GM23338 (cell line): ENCODE measurements around the gene DCAF5. TPM values are rescaled to one million over a fixed set of nuclear protein-coding genes. Genes with fewer than 3 reads are reported as not detected.

ENCODE experiments used
- ATAC-seq: fragments of 200-7000 bp; cut with Tn5 transposase; 3 replicates; pipeline ENCODE4 v1.9.1; 2020
- DNase-seq: peaks from one replicate; pipeline ENCODE4 v3.0.0-alpha.2; 2015; ENCODE audit warnings: low spot score
- H2AFZ ChIP-seq: fragments of 200-600 bp; sonication (generic); 2 replicates; pipeline ENCODE4 v1.8.0; 2016; ENCODE audit warnings: antibody characterized with exemption, mild to moderate bottlenecking, moderate library complexity
- H3F3A ChIP-seq: fragments of 200-600 bp; sonication (generic); replicated peaks from 2 replicates; pipeline ENCODE4 v1.8.0; 2017; ENCODE audit warnings: antibody characterized with exemption, mixed run types, low read depth
- H3K27ac ChIP-seq: fragments of 200-600 bp; sonication (generic); 2 replicates; pipeline ENCODE4 v1.6.1; 2016; ENCODE audit warnings: low read depth
- H3K27me3 ChIP-seq: fragments of 200-600 bp; sonication (generic); 2 replicates; pipeline ENCODE4 v1.8.0; 2016; ENCODE audit warnings: mild to moderate bottlenecking, mixed run types, moderate library complexity; ENCODE audit not compliant: insufficient read depth
- H3K36me3 ChIP-seq: fragments of 200-600 bp; sonication (generic); 2 replicates; pipeline ENCODE4 v1.8.0; 2016; ENCODE audit warnings: mild to moderate bottlenecking; ENCODE audit not compliant: insufficient read depth
- H3K4me1 ChIP-seq: fragments of 200-600 bp; sonication (generic); 2 replicates; pipeline ENCODE4 v1.8.0; 2016; ENCODE audit warnings: mild to moderate bottlenecking, moderate library complexity; ENCODE audit not compliant: insufficient read depth
- H3K4me2 ChIP-seq: fragments of 200-600 bp; sonication (generic); 2 replicates; pipeline ENCODE4 v1.7.1; 2017; ENCODE audit warnings: mixed run types
- H3K4me3 ChIP-seq: fragments of 200-600 bp; sonication (generic); 2 replicates; pipeline ENCODE4 v1.6.1; 2016; ENCODE audit warnings: mixed run types
- H3K79me2 ChIP-seq: fragments of 200-600 bp; sonication (generic); replicated peaks from 2 replicates; pipeline ENCODE4 v1.8.0; 2017; ENCODE audit warnings: mild to moderate bottlenecking; ENCODE audit not compliant: insufficient read depth
- H3K9me2 ChIP-seq: fragments of 200-600 bp; sonication (generic); 2 replicates; pipeline ENCODE4 v1.8.0; 2017; ENCODE audit not compliant: insufficient read depth
- H4K20me1 ChIP-seq: fragments of 200-600 bp; sonication (generic); replicated peaks from 2 replicates; pipeline ENCODE4 v1.8.0; 2017; ENCODE audit warnings: mild to moderate bottlenecking; ENCODE audit not compliant: insufficient read depth
- H3K27ac Mint-ChIP-seq: 2 replicates; pipeline ENCODE4 v1.8.0; 2020; ENCODE audit warnings: inconsistent platforms, mild to moderate bottlenecking, moderate library complexity, mixed read lengths
- H3K27me3 Mint-ChIP-seq: 3 replicates; pipeline ENCODE4 v1.8.0; 2022; ENCODE audit warnings: low read depth, mild to moderate bottlenecking, moderate library complexity, mixed read lengths, inconsistent platforms; ENCODE audit not compliant: insufficient read depth, poor library complexity
- H3K36me3 Mint-ChIP-seq: 3 replicates; pipeline ENCODE4 v1.8.0; 2021; ENCODE audit warnings: low read depth, mild to moderate bottlenecking, inconsistent platforms, moderate library complexity, mixed read lengths
- H3K4me1 Mint-ChIP-seq: 3 replicates; pipeline ENCODE4 v1.8.0; 2020; ENCODE audit warnings: mild to moderate bottlenecking, inconsistent platforms, mixed read lengths
- H3K4me3 Mint-ChIP-seq: 3 replicates; pipeline ENCODE4 v1.8.0; 2021; ENCODE audit warnings: moderate library complexity, mild to moderate bottlenecking, inconsistent platforms, mixed read lengths
- H3K9me3 Mint-ChIP-seq: 3 replicates; pipeline ENCODE4 v1.8.0; 2020; ENCODE audit warnings: moderate library complexity, mild to moderate bottlenecking, inconsistent platforms, mixed read lengths
- CREB1 ChIP-seq: fragments of 250-450 bp; sonication (Bioruptor Pico); IDR thresholded peaks from 2 replicates; pipeline ENCODE4 v1.5.0; 2020; ENCODE audit warnings: low read depth, mild to moderate bottlenecking, moderate library complexity
- CTCF ChIP-seq, 2 experiments: fragments of 200-600 bp in 1 of 2; sonication (generic) in 1 of 2; conservative IDR thresholded peaks; 2 replicates each; pipeline versions ENCODE4 v1.5.1 to v1.6.1; 2016 to 2017; ENCODE audit warnings: antibody characterized with exemption in 2 of 2, low read depth in 2 of 2, mild to moderate bottlenecking in 2 of 2, moderate library complexity in 1 of 2
- ETS1 ChIP-seq: IDR thresholded peaks from 2 replicates; pipeline ENCODE4 v1.6.1; 2016; ENCODE audit warnings: antibody characterized with exemption
- EZH2 ChIP-seq: fragments of 200-600 bp; sonication (generic); IDR thresholded peaks from one replicate; pipeline ENCODE4 v1.8.0; 2017; ENCODE audit warnings: antibody characterized with exemption, mild to moderate bottlenecking, low read depth; ENCODE audit not compliant: unreplicated experiment
- EZH2phosphoT487 ChIP-seq: fragments of 200-600 bp; sonication (generic); IDR thresholded peaks from one replicate; pipeline ENCODE4 v1.8.1; 2018; ENCODE audit warnings: antibody characterized with exemption; ENCODE audit not compliant: unreplicated experiment
- JUNB ChIP-seq: IDR thresholded peaks from one replicate; pipeline ENCODE4 v1.6.1; 2016; ENCODE audit warnings: antibody characterized with exemption; ENCODE audit not compliant: unreplicated experiment
- NANOG ChIP-seq: IDR thresholded peaks from 2 replicates; pipeline ENCODE4 v1.6.1; 2016; ENCODE audit warnings: antibody characterized with exemption, borderline replicate concordance
- POLR2AphosphoS5 ChIP-seq: IDR thresholded peaks from 2 replicates; pipeline ENCODE4 v1.6.1; 2016; ENCODE audit warnings: antibody characterized with exemption, low read depth
- REST ChIP-seq: IDR thresholded peaks from one replicate; pipeline ENCODE4 v1.6.1; 2018; ENCODE audit warnings: antibody characterized with exemption; ENCODE audit not compliant: unreplicated experiment
- STAT1 ChIP-seq: IDR thresholded peaks from one replicate; pipeline ENCODE4 v1.6.1; 2016; ENCODE audit warnings: antibody characterized with exemption; ENCODE audit not compliant: unreplicated experiment
- ZNF114 ChIP-seq: fragments of 250-450 bp; sonication (Bioruptor Pico); IDR thresholded peaks from 2 replicates; pipeline ENCODE4 v1.5.0; 2020; ENCODE audit warnings: mild to moderate bottlenecking, moderate library complexity
- ZNF331 ChIP-seq: fragments of 250-450 bp; sonication (Bioruptor Pico); IDR thresholded peaks from 2 replicates; pipeline ENCODE4 v1.5.0; 2020; ENCODE audit warnings: low read depth, mild to moderate bottlenecking, moderate library complexity
- ZNF462 ChIP-seq: fragments of 250-450 bp; sonication (Bioruptor Pico); IDR thresholded peaks from 2 replicates; pipeline ENCODE4 v1.5.0; 2020; ENCODE audit warnings: mild to moderate bottlenecking, moderate library complexity
- polyA plus RNA-seq: library from polyadenylated mRNA; unstranded; fragments of >200 nt; fragmentation: Nextera tagmentation; extraction: Ambion mirVana; gene quantifications from 2 replicates; pipeline ENCODE4 v1.2.1, GENCODE V29; 2016
- total RNA-seq: library from RNA; depleted of rRNA; stranded (reverse); fragments of >200 nt; shearing (Covaris generic); gene quantifications from 2 replicates; pipeline ENCODE4 v1.2.3, GENCODE V29; 2014

DCAF5 gene
- total and polyA plus RNA-seq, 2 experiments from 2014 or later: 14.0 to 15.2 TPM

- Histone ChIP-seq H3K9me2 (peaks cover 3% of the 10 kb centered on the region; the same call in 1 of the 2 replicates), H3K27me3 (no peaks in the 10 kb centered on the region), H3K4me3 (no peak overlapping the region), H3K4me1 (peaks cover 38% of the 10 kb centered on the region), H2AFZ (no peak overlapping the region), H3K79me2 (no peaks in the 10 kb centered on the region), H3F3A (no peaks in the 10 kb centered on the region), H3K27ac (no peak overlapping the region), H4K20me1 (no peaks in the 10 kb centered on the region), H3K4me2 (no peak overlapping the region), H3K36me3 (no peaks in the 10 kb centered on the region)
- no peak for TF ChIP-seq ETS1
- no peak for TF ChIP-seq ZNF114 (CRISPR knock-in tag)
- no peak for TF ChIP-seq NANOG
- no peak for TF ChIP-seq EZH2
- TF ChIP-seq REST: no peak
- TF ChIP-seq POLR2AphosphoS5: no peak
- no peak for TF ChIP-seq JUNB
- TF ChIP-seq STAT1: no peak
- TF ChIP-seq CREB1: no peak
- TF ChIP-seq ZNF462 (CRISPR knock-in tag): no peak
- TF ChIP-seq EZH2phosphoT487: no peak
- TF ChIP-seq CTCF (conservative IDR thresholded peaks at IDR 0.05; ENCODE audit: low read depth in 2 of 2): no peak
- TF ChIP-seq ZNF331 (CRISPR knock-in tag): no peak
- no peak overlapping the region for H3K4me3 Mint-ChIP-seq
- H3K27ac Mint-ChIP-seq: no peak overlapping the region
- ATAC-seq: no peak
- H3K4me1 Mint-ChIP-seq: peaks cover 59% of the 10 kb centered on the region
- no peaks in the 10 kb centered on the region for H3K36me3 Mint-ChIP-seq
- H3K27me3 Mint-ChIP-seq: peaks cover 7% of the 10 kb centered on the region
- no peak for DNase-seq
- H3K9me3 Mint-ChIP-seq: no peaks in the 10 kb centered on the region
These were observed 105.7 kb downstream of the DCAF5 start for GRCh38 chr14:69047255-69047654.
